Activated CD4-positive, alpha-beta T cell treated with anti-CD3 and anti-CD28 coated beads for 48 hours (primary cell): ENCODE measurements around the gene GNRH2.
"Not testable (repeated sequence)": the region's sequence is repeated elsewhere in the genome, so short reads cannot be mapped to it uniquely, and the experiment has no call there.

Experiments
- DNase-seq: peaks from one replicate; pipeline ENCODE4 v3.0.0-alpha.2; 2020

The GNRH2 gene

GRCh38 chr20:3044336-3044965, 1.0 kb downstream of the GNRH2 start:
- no peak for DNase-seq

- peak; percentile 77 for DNase-seq
These were observed 1.8 kb downstream of the GNRH2 start for GRCh38 chr20:3045042-3045815.

- peak; percentile 89 for DNase-seq
These were observed 2.6 kb downstream of the GNRH2 start, which contains the start of gene MRPS26 for GRCh38 chr20:3045816-3046676. TSS of gene MRPS26 (plus strand) at chr20:3046052. CDS start at chr20:3046069, 17 bp downstream.

GRCh38 chr20:3046677-3047462, 3.4 kb downstream of the GNRH2 start:
- peak; percentile 27 for DNase-seq

- DNase-seq = no peak
These were observed 4.3 kb downstream of the GNRH2 start for GRCh38 chr20:3047486-3048419.

GRCh38 chr20:3051385-3052019, 8.1 kb downstream of the GNRH2 start:
- no peak for DNase-seq

GRCh38 chr20:3059489-3059888, 16.1 kb downstream of the GNRH2 start:
- DNase-seq = no peak

- not testable (repeated sequence) for DNase-seq
These were observed 20.7 kb downstream of the GNRH2 start for GRCh38 chr20:3064119-3064518.

- DNase-seq = no peak
These were observed 24.0 kb downstream of the GNRH2 start for GRCh38 chr20:3067139-3068014.

- no peak for DNase-seq
These were observed 24.7 kb downstream of the GNRH2 start for GRCh38 chr20:3068075-3068474.

- peak; percentile 42 for DNase-seq
These were observed 25.8 kb downstream of the GNRH2 start for GRCh38 chr20:3068986-3069900.

GRCh38 chr20:3070725-3071124, 27.3 kb downstream of the GNRH2 start:
- DNase-seq = no peak

GRCh38 chr20:3071266-3071609, 27.8 kb downstream of the GNRH2 start:
- no peak for DNase-seq

GRCh38 chr20:3071610-3072529, 28.4 kb downstream of the GNRH2 start, which contains the start of gene OXT:
TSS of gene OXT (plus strand) at chr20:3071620. CDS start at chr20:3071656, 36 bp downstream.
- DNase-seq = peak; percentile 77

- DNase-seq = no peak
These were observed 29.3 kb downstream of the GNRH2 start for GRCh38 chr20:3072530-3073250.

GRCh38 chr20:3073251-3073643, 29.8 kb downstream of the GNRH2 start:
- peak; percentile 44 for DNase-seq

GRCh38 chr20:3074812-3075211, 31.4 kb downstream of the GNRH2 start:
- DNase-seq = no peak
